HG02759 (cell line): ENCODE data around the gene CPED1.
"Not testable (repeated sequence)": the region's sequence is repeated elsewhere in the genome, so short reads cannot be mapped to it uniquely, and the experiment has no call there.

Source experiments
- ATAC-seq: cut with Tn5 transposase; IDR thresholded peaks from one replicate; pipeline ENCODE4 v1.9.1; 2021; ENCODE audit warnings: mild to moderate bottlenecking, moderate library complexity; ENCODE audit not compliant: unreplicated experiment

Gene CPED1

GRCh38 chr7:121219026-121219425, 230.5 kb downstream of the CPED1 start:
- no peak for ATAC-seq

GRCh38 chr7:121221108-121221507, 232.6 kb downstream of the CPED1 start:
- not testable (repeated sequence) for ATAC-seq

- no peak for ATAC-seq
Measured at GRCh38 chr7:121228779-121229178, 240.3 kb downstream of the CPED1 start.

- ATAC-seq = no peak
Measured at GRCh38 chr7:121235201-121235600, 246.7 kb downstream of the CPED1 start.

GRCh38 chr7:121237601-121238000, 249.1 kb downstream of the CPED1 start:
- no peak for ATAC-seq

- no peak for ATAC-seq
Measured at GRCh38 chr7:121244120-121244870, 255.8 kb downstream of the CPED1 start.

GRCh38 chr7:121251367-121251766, 262.9 kb downstream of the CPED1 start:
- ATAC-seq = not testable (repeated sequence)

GRCh38 chr7:121252523-121253235, 264.2 kb downstream of the CPED1 start:
- ATAC-seq = not testable (repeated sequence)

GRCh38 chr7:121259826-121260225, 271.3 kb downstream of the CPED1 start:
- ATAC-seq = no peak

- ATAC-seq = no peak
Measured at GRCh38 chr7:121261207-121261884, 272.8 kb downstream of the CPED1 start.

- ATAC-seq = no peak
Measured at GRCh38 chr7:121262221-121262620, 273.7 kb downstream of the CPED1 start.

GRCh38 chr7:121262969-121263368, 274.5 kb downstream of the CPED1 start:
- ATAC-seq = no peak

- ATAC-seq = no peak
Measured at GRCh38 chr7:121266307-121266894, 277.9 kb downstream of the CPED1 start.

GRCh38 chr7:121267612-121268011, 279.1 kb downstream of the CPED1 start:
- ATAC-seq = no peak

- no peak for ATAC-seq
Measured at GRCh38 chr7:121269798-121270197, 281.3 kb downstream of the CPED1 start.

GRCh38 chr7:121271098-121271497, 282.6 kb downstream of the CPED1 start:
- no peak for ATAC-seq

- ATAC-seq = peak; percentile 53
Measured at GRCh38 chr7:121271916-121272315, 283.4 kb downstream of the CPED1 start.

- ATAC-seq = no peak
Measured at GRCh38 chr7:121272676-121273075, 284.2 kb downstream of the CPED1 start.

GRCh38 chr7:121273467-121274167, 285.1 kb downstream of the CPED1 start:
- ATAC-seq = no peak

- ATAC-seq = no peak
Measured at GRCh38 chr7:121274467-121274866, 286.0 kb downstream of the CPED1 start.

GRCh38 chr7:121275204-121275603, 286.7 kb downstream of the CPED1 start:
- ATAC-seq = no peak
